Measurements from ENCODE around the gene MTOR.
A peak's percentile ranks its signal among the peaks of the same experiment; 100 is the strongest.

The MTOR gene

DNA sequence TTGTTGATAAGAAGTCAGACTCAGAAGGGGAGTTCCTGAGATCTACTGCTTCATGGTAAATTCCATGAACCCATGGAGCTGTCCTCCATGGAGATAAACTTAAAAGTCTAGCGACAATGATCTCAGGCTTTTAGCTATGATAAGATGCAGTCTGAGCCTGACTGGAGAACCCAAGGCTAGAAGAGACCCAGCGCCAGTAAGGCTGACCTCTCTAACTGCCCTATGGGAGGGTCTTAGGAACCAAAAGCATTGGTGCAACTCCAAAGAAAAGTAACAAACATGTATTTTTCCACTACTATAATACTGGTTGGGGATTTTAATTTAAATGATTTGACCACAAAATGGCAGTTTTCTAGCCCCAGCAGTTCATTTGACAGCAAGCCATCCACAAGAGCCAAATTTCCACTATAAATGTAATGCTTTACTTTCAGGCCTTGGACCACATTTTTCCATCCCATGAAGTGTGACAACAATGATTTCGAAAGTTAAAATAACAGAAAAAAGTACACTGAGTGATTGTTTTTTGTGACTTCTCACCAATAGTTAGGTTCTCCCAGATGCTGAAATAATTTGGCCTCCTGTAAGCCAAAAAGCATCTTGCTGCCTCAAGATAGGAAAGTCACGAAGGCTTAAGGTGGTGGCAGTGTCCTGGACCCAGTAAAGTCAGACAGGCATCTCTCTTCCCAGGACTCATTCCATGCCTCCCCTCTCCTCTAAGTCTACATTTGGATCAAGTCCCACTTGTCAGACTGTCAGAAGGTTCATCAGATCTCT is 119.5 kb downstream of the MTOR start:
- no peak overlapping the region for H3K4me3 ChIP-seq (ENCODE audit: low read length)
- no peak for DNase-seq (ENCODE audit: low read depth)
- TF ChIP-seq, protein P1, sequence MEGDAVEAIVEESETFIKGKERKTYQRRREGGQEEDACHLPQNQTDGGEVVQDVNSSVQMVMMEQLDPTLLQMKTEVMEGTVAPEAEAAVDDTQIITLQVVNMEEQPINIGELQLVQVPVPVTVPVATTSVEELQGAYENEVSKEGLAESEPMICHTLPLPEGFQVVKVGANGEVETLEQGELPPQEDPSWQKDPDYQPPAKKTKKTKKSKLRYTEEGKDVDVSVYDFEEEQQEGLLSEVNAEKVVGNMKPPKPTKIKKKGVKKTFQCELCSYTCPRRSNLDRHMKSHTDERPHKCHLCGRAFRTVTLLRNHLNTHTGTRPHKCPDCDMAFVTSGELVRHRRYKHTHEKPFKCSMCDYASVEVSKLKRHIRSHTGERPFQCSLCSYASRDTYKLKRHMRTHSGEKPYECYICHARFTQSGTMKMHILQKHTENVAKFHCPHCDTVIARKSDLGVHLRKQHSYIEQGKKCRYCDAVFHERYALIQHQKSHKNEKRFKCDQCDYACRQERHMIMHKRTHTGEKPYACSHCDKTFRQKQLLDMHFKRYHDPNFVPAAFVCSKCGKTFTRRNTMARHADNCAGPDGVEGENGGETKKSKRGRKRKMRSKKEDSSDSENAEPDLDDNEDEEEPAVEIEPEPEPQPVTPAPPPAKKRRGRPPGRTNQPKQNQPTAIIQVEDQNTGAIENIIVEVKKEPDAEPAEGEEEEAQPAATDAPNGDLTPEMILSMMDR (conservative IDR thresholded peaks at IDR 0.05; ENCODE audit: low read length), result no peak

DNA sequence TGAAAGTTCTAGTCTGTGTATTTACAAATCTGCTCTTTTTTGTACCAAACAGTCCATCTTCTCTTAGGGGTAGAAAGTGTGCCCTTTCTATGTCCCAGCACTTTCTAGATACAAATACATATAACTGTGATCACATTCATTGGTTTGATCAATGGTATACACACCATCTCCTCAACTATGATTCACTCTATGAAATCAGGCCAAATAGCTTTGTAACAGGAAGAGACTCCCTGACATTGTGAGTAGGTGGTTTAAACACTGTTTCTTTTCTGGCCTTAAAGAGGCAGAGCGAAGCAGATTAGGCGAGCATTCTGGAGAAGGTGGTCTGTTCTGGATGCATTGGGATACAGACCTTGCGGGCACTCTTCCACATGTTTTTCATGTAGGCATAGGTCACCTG is 123.4 kb downstream of the MTOR start:
- TF ChIP-seq, protein P1 (conservative IDR thresholded peaks at IDR 0.05; ENCODE audit: low read length), result no peak
- DNase-seq (ENCODE audit: low read depth), result peak; percentile 52
- no peak overlapping the region for H3K4me3 ChIP-seq (ENCODE audit: low read length)

DNA sequence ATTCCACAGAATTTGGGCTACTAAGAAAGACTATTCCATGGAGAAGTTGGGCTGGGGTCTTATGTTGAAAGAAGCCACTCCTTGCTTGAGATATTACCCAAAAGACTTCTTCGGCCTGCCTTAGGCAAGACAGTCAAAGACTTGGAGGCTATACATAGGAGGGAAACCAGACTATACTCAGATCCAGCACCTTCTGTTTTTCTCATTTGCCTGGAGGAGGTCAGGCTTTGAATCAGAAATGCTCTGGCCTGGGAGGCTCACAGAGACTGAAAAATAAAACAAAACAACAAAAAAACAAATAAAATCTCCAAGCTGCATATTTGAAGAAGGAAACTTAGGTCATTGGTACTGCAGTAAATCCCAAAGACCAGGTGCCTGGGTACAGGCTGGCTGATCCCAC is 124.3 kb downstream of the MTOR start:
- TF ChIP-seq, protein P1 (conservative IDR thresholded peaks at IDR 0.05; ENCODE audit: low read length), result no peak
- no peak overlapping the region for H3K4me3 ChIP-seq (ENCODE audit: low read length)
- no peak for DNase-seq (ENCODE audit: low read depth)

DNA sequence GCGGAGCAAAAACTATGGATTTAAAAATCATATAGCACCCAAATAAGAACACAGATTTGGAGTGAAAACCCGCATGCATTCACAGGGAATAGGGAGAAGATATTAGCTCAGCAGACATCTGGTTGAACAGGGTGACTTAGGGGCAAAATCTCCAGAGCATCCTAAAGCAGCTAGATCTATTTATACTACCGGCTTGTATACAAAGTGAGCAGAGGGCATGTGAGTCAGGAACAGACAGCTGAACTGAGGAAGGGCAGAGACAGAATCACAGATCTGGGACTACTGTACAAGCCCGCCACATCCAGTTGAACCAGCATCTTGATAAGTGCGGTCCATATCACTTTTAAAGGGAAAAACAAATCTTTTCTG is 127.5 kb downstream of the MTOR start:
- TF ChIP-seq, protein P1 (conservative IDR thresholded peaks at IDR 0.05; ENCODE audit: low read length), result no peak
- H3K4me3 ChIP-seq (ENCODE audit: low read length), result no peak overlapping the region
- DNase-seq (ENCODE audit: low read depth), result peak; percentile 12

DNA sequence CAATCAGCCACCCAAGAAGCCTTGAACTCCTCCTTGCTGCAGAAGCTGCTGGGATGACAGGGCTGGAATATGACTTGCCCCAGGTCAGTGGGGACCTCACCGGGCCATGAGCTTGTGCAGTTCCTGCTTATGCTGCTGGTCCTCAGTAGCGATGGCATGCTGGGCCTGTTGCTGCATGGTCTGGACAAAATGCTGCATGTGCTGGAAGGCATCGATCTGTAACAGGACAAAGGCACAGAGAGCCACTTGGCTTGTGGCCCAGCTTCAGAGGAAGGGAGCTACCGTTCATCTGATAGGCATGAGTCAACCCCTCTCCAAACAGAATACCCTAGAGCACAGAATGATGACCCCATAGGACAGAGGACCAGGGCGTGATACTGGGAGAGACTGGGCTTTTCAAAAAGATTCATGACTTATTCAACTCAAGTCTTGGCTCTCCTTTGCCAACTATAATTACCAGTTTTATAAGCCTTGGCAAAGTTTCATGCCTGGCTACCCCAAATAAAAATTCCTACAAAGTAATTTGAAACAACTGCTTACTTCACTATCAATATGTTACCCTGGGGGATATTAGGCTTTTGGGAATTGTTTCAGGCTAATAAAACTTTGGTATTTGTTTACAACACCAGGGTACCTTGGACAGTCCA is 128.0 kb downstream of the MTOR start:
- DNase-seq (ENCODE audit: low read depth), result peak; percentile 28
- no peak overlapping the region for H3K4me3 ChIP-seq (ENCODE audit: low read length)
- TF ChIP-seq, protein P1 (conservative IDR thresholded peaks at IDR 0.05; ENCODE audit: low read length), result no peak

DNA sequence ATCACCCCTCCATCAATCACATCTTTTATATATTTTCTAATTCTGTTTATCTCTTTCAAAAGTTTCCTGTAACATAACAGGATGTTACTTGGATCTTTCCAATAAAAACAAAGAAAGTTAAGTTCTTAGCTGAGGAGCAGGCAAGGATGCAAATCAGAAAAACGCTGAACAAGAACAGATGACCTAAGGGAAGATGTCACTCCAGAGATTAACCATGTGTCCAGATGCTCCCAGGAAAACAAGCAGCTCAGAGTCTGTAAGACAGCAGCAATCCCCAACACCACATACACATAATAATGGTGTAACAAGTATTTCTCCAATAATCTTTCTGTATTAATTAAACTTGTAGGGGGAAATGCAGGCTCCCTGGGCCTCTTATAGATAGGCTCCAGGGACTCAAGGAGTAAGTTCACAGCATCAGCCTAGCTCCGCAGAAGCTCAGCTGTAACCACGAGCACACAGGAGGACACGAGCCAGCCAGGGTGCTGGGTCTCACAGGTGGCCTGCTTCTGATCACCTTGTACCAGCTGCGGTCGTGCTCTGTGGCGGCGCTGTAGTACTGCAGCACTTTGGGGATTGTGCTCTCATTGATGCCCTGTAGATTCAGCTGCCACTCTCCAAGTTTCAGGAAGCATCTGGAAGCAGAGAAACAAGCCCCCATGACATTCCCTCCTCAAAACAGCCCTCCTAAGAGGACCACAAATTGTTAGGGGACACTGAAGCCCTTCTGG is 129.6 kb downstream of the MTOR start:
- TF ChIP-seq, protein P1 (conservative IDR thresholded peaks at IDR 0.05; ENCODE audit: low read length), result no peak
- DNase-seq (ENCODE audit: low read depth), result no peak
- no peak overlapping the region for H3K4me3 ChIP-seq (ENCODE audit: low read length)
